ENCODE results near the gene OR2T11. TPM values are rescaled to one million over a fixed set of nuclear protein-coding genes. Genes with fewer than 3 reads are reported as not detected.

Gene OR2T11
- total RNA-seq, 2 donors from 2014 or later: not detected

- Histone ChIP-seq H3K27me3 (no peaks in the 10 kb centered on the region), H3K4me1 (no peaks in the 10 kb centered on the region), H3K9me3 (no peaks in the 10 kb centered on the region), H3K4me3 (no peak overlapping the region), H3K9ac (ENCODE audit: low read depth in 2 of 2, low read length in 2 of 2) (no peak overlapping the region), H3K36me3 (no peaks in the 10 kb centered on the region), H3K27ac (no peak overlapping the region)
- no peak for DNase-seq
- no peak for TF ChIP-seq CTCF (IDR thresholded peaks at IDR 0.05)
- intact Hi-C loops (cut with DNase I): no loop called here
Measured at GRCh38 chr1:248613742-248614141, 21.1 kb downstream of the OR2T11 start.

GRCh38 chr1:248611883-248612414 is 22.9 kb downstream of the OR2T11 start:
- Histone ChIP-seq H3K9ac (ENCODE audit: low read depth in 2 of 2, low read length in 2 of 2) (no peak overlapping the region), H3K4me3 (no peak overlapping the region), H3K9me3 (no peaks in the 10 kb centered on the region), H3K27ac (no peak overlapping the region), H3K27me3 (no peaks in the 10 kb centered on the region), H3K4me1 (no peaks in the 10 kb centered on the region), H3K36me3 (no peaks in the 10 kb centered on the region)
- no peak for TF ChIP-seq CTCF (IDR thresholded peaks at IDR 0.05)
- intact Hi-C loops (cut with DNase I): no loop called here
- no peak for DNase-seq

GRCh38 chr1:248610301-248610700 is 24.6 kb downstream of the OR2T11 start:
- no peaks in the 10 kb centered on the region for H3K27me3 ChIP-seq
- DNase-seq: no peak
- H3K36me3 ChIP-seq: no peaks in the 10 kb centered on the region
- no peak overlapping the region for H3K4me3 ChIP-seq
- no peak for TF ChIP-seq CTCF (IDR thresholded peaks at IDR 0.05)
- intact Hi-C loops (cut with DNase I): no loop called here
- no peak overlapping the region for H3K27ac ChIP-seq
- H3K9me3 ChIP-seq: no peaks in the 10 kb centered on the region
- H3K9ac ChIP-seq (ENCODE audit: low read depth in 2 of 2, low read length in 2 of 2): no peak overlapping the region
- no peaks in the 10 kb centered on the region for H3K4me1 ChIP-seq

GRCh38 chr1:248599396-248599795 is 35.5 kb downstream of the OR2T11 start:
- no peak overlapping the region for H3K27ac ChIP-seq
- no peaks in the 10 kb centered on the region for H3K9me3 ChIP-seq
- TF ChIP-seq CTCF (IDR thresholded peaks at IDR 0.05): no peak
- H3K4me3 ChIP-seq: no peak overlapping the region
- intact Hi-C loops (cut with DNase I): no loop called here
- no peaks in the 10 kb centered on the region for H3K36me3 ChIP-seq
- no peaks in the 10 kb centered on the region for H3K4me1 ChIP-seq
- no peak for DNase-seq
- H3K9ac ChIP-seq (ENCODE audit: low read depth in 2 of 2, low read length in 2 of 2): no peak overlapping the region
- H3K27me3 ChIP-seq: no peaks in the 10 kb centered on the region

- TF ChIP-seq CTCF (IDR thresholded peaks at IDR 0.05): no peak
- intact Hi-C loops (cut with DNase I): no loop called here
Measured at GRCh38 chr1:248597589-248597988, 37.3 kb downstream of the OR2T11 start, which contains the start of gene OR2T10. Gene OR2T10, minus strand, starts transcription at chr1:248597700. Its CDS starts 3,932 bp downstream, at chr1:248593768.

More at GRCh38 chr1:248597589-248597988, 37.3 kb downstream of the OR2T11 start, which contains the start of gene OR2T10:
- no peak for DNase-seq
- Histone ChIP-seq H3K27ac (no peak within 1 kb of the TSS), H3K4me1 (no peaks in the 10 kb centered on the region), H3K27me3 (no peaks in the 10 kb centered on the region), H3K36me3 (no peaks in the 10 kb centered on the region), H3K9me3 (no peaks in the 10 kb centered on the region), H3K4me3 (no peak within 1 kb of the TSS), H3K9ac (ENCODE audit: low read depth in 2 of 2, low read length in 2 of 2) (no peak within 1 kb of the TSS)

Data from colonic mucosa (tissue), 4 donors.